ENCODE data around the gene MRPL24. TPM values are rescaled to one million over a fixed set of nuclear protein-coding genes. Genes with fewer than 3 reads are reported as not detected.

Gene MRPL24
- total and polyA plus RNA-seq, 9 of the 15 experiments (the other 6 are each of a cell fraction or from before 2014, with no cell fraction given) = 74.3 to 267 (median 113) TPM

GRCh38 chr1:156693848-156694689 is 46.8 kb downstream of the MRPL24 start (continued):
- TF ChIP-seq ZBTB7A (IDR thresholded peaks at IDR 0.05; ENCODE audit: borderline replicate concordance, control insufficient read depth, low read depth, low read length) (peak; percentile 83; the same call in 1 of the 2 replicates), ZBTB26 (CRISPR knock-in tag; IDR thresholded peaks at IDR 0.05) (no peak), NKRF (IDR thresholded peaks at IDR 0.05; ENCODE audit: borderline replicate concordance) (no peak), ETV5 (CRISPR knock-in tag; IDR thresholded peaks at IDR 0.05; ENCODE audit: low read depth) (no peak), HDAC8 (tag; IDR thresholded peaks at IDR 0.05) (peak; percentile 84), PCBP2 (IDR thresholded peaks at IDR 0.05; ENCODE audit: low read depth, low read length, poor library complexity, severe bottlenecking) (no peak), ELK3 (CRISPR knock-in tag; IDR thresholded peaks at IDR 0.05) (no peak), NR1H2 (CRISPR knock-in tag; IDR thresholded peaks at IDR 0.05) (no peak), MXI1 (IDR thresholded peaks at IDR 0.05; ENCODE audit: low read depth, low read length) (no peak), POLR3A (IDR thresholded peaks at IDR 0.05; ENCODE audit: borderline replicate concordance, extremely low read depth, insufficient read depth, insufficient read length) (no peak), REST (IDR thresholded peaks at IDR 0.05; ENCODE audit: borderline replicate concordance) (no peak; the same call in 1 of the 2 replicates), REST (CRISPR knock-in tag; IDR thresholded peaks at IDR 0.05; ENCODE audit: low read depth) (no peak), ZFP36 (IDR thresholded peaks at IDR 0.05; ENCODE audit: low read depth, low read length, partially characterized antibody) (no peak), BRF1 (IDR thresholded peaks at IDR 0.05; ENCODE audit: borderline replicate concordance, extremely low read depth, insufficient read length) (no peak)
